Gastroesophageal sphincter (tissue), 4 donors: ENCODE data around the gene SMG5. TPM values are rescaled to one million over a fixed set of nuclear protein-coding genes. Genes with fewer than 3 reads are reported as not detected.

Experiments used
- ATAC-seq: fragments of 150-250 bp; one replicate; pipeline ENCODE4 v1.9.1; 2016; ENCODE audit warnings: mild to moderate bottlenecking, moderate library complexity
- H3K27ac ChIP-seq, 4 donors: fragments of 200-600 bp; sonication (generic) in 3 of 4; 1 replicate in 3 of 4; 2 replicates in 1 of 4; pipeline ENCODE4 v1.5.1; 2016 to 2019
- H3K27me3 ChIP-seq: fragments of 200-600 bp; sonication (generic); one replicate; pipeline ENCODE4 v1.5.1; 2019
- H3K36me3 ChIP-seq, 2 donors: fragments of 200-600 bp; sonication (generic); one replicate each; pipeline ENCODE4 v1.5.1; 2019; ENCODE audit warnings: control low read depth in 1 of 2
- H3K4me1 ChIP-seq, 3 donors: fragments of 200-600 bp; sonication (generic); 1 replicate in 2 of 3; 2 replicates in 1 of 3; pipeline ENCODE4 v1.5.1; 2016 to 2019; ENCODE audit warnings: control low read depth in 2 of 3
- H3K4me3 ChIP-seq, 2 donors: fragments of 200-600 bp; sonication (generic); one replicate each; pipeline ENCODE4 v1.5.1; 2019; ENCODE audit warnings: mild to moderate bottlenecking in 1 of 2, moderate library complexity in 1 of 2
- H3K9me3 ChIP-seq, 3 donors: fragments of 200-600 bp; sonication (generic); one replicate each; pipeline ENCODE4 v1.5.1; 2017 to 2019; ENCODE audit warnings: control low read depth in 2 of 3
- CTCF ChIP-seq, 4 experiments: fragments of 200-600 bp in 2 of 4; fragments of 450-650 bp in 2 of 4; sonication (generic) in 1 of 4; IDR thresholded peaks; one replicate each; pipeline ENCODE4 v1.5.1; 2017 to 2019; ENCODE audit warnings: antibody characterized with exemption in 4 of 4, mild to moderate bottlenecking in 2 of 4, moderate library complexity in 2 of 4
- EP300 ChIP-seq: sonication (generic); formaldehyde crosslinking; IDR thresholded peaks from one replicate; pipeline ENCODE4 v1.6.1; 2017; ENCODE audit warnings: antibody characterized with exemption, mild to moderate bottlenecking
- POLR2A ChIP-seq, 2 donors: fragments of 450-650 bp; IDR thresholded peaks; one replicate each; pipeline ENCODE4 v1.6.1; 2017; ENCODE audit warnings: antibody characterized with exemption in 2 of 2, mild to moderate bottlenecking in 2 of 2, moderate library complexity in 1 of 2
- POLR2AphosphoS5 ChIP-seq: sonication (generic); formaldehyde crosslinking; IDR thresholded peaks from one replicate; pipeline ENCODE4 v1.6.1; 2017; ENCODE audit warnings: antibody characterized with exemption
- WGBS, 2 donors: methylation state at CpG; one replicate each; pipeline ENCODE4 v1.1.5; 2018; ENCODE audit warnings: low coverage in 1 of 2; 5-methylcytosine and 5-hydroxymethylcytosine counted together
- total RNA-seq, 4 donors: library from RNA; depleted of rRNA; stranded (reverse); fragments of >200 nt; gene quantifications; one replicate each; pipeline ENCODE4 v1.1.0, GENCODE V29; 2016

Gene SMG5
- total RNA-seq, 4 donors from 2014 or later, result 60.2 to 106 (median 69.1) TPM

GRCh38 chr1:156211243-156211642 lies 71.4 kb downstream of the SMG5 start:
- H3K9me3 ChIP-seq, result no peaks in the 10 kb centered on the region
- TF ChIP-seq EP300 (no peak), POLR2A (IDR thresholded peaks at IDR 0.05) (no peak), CTCF (IDR thresholded peaks at IDR 0.05) (no peak), POLR2AphosphoS5 (no peak)
- 90 to 100% methylated on average over 2 of the region's 3 CpGs for WGBS, 2 donors
- peaks cover 0 to 58% of the 10 kb centered on the region in 2 donors for H3K36me3 ChIP-seq
- no peak for ATAC-seq
- peaks cover 0 to 32% (median 11%) of the 10 kb centered on the region in 3 donors for H3K4me1 ChIP-seq
- no peak overlapping the region for H3K27ac ChIP-seq
- no peaks in the 10 kb centered on the region for H3K27me3 ChIP-seq
- H3K4me3 ChIP-seq, result no peak overlapping the region

GRCh38 chr1:156204686-156205085 lies 77.9 kb downstream of the SMG5 start:
- Histone ChIP-seq H3K4me1 (peaks cover 0 to 14% (median 0%) of the 10 kb centered on the region in 3 donors), H3K27me3 (no peaks in the 10 kb centered on the region), H3K36me3 (peaks cover 0 to 76% of the 10 kb centered on the region in 2 donors), H3K9me3 (no peaks in the 10 kb centered on the region), H3K27ac (no peak overlapping the region), H3K4me3 (no peak overlapping the region)
- ATAC-seq, result no peak
- WGBS, 2 donors, result 89% methylated on average over 1 of the region's 3 CpGs
- TF ChIP-seq POLR2A (IDR thresholded peaks at IDR 0.05) (no peak), POLR2AphosphoS5 (no peak), EP300 (no peak), CTCF (IDR thresholded peaks at IDR 0.05) (no peak)

DNA sequence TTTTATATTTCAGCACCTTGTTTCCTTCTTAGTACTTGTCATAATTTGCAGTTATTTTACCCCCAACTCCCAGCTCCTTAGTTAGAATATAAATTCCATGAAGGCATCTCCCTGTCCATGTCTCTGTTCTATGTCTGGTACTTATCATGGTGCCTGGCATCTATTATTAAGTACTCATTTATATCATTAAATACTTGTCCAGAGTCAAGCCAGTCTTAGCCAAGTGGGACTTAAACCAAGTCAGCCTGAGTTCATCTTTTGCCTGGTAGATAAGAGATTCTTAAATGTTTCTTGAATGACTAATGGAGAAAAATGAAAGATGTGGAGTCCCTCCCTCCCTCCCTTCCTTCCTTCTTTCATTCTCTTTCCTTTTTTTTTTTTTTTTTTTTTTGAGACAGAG lies 79.3 kb downstream of the SMG5 start:
- Histone ChIP-seq H3K4me1 (peaks cover 0 to 14% (median 0%) of the 10 kb centered on the region in 3 donors), H3K9me3 (no peaks in the 10 kb centered on the region), H3K27ac (no peak overlapping the region), H3K27me3 (no peaks in the 10 kb centered on the region), H3K4me3 (no peak overlapping the region), H3K36me3 (peaks cover 0 to 70% of the 10 kb centered on the region in 2 donors)
- no peak for ATAC-seq
- TF ChIP-seq EP300 (no peak), POLR2AphosphoS5 (no peak), POLR2A (IDR thresholded peaks at IDR 0.05) (no peak), CTCF (IDR thresholded peaks at IDR 0.05) (no peak)

- Histone ChIP-seq H3K27ac (no peak overlapping the region), H3K4me3 (no peak overlapping the region), H3K27me3 (no peaks in the 10 kb centered on the region), H3K4me1 (peaks cover 0 to 41% (median 6%) of the 10 kb centered on the region in 3 donors), H3K9me3 (no peaks in the 10 kb centered on the region), H3K36me3 (peaks cover 0 to 51% of the 10 kb centered on the region in 2 donors)
- TF ChIP-seq CTCF (IDR thresholded peaks at IDR 0.05) (no peak), EP300 (no peak), POLR2AphosphoS5 (no peak), POLR2A (IDR thresholded peaks at IDR 0.05) (no peak)
- WGBS, 2 donors, result 97% methylated on average over 5 of the region's 8 CpGs; no CpG with 5 or more reads in 1 of the 2 donors
- no peak for ATAC-seq
Observed at GRCh38 chr1:156200044-156200443, 82.6 kb downstream of the SMG5 start.

Other genes starting within 250 kb of the SMG5 start
- gene UBQLN4, start 229.0 kb downstream of the SMG5 start, total RNA-seq, result 10 to 100 TPM; 19.6 to 29.6 (median 24.8) TPM
- 10 to 100 TPM; 66.8 to 79.3 (median 73.1) TPM for gene LAMTOR2, start 228.0 kb downstream of the SMG5 start, total RNA-seq
- 10 to 100 TPM in 1 of 4 donors, not detected in 3; 22.1 TPM for gene RAB25, start 221.7 kb downstream of the SMG5 start, total RNA-seq
- under 1 TPM; under 0.01 to 0.78 (median 0.52) TPM for gene MEX3A, start 200.4 kb downstream of the SMG5 start, total RNA-seq
- 100 to 1,000 TPM; 327 to 617 (median 519) TPM for gene LMNA, start 168.1 kb downstream of the SMG5 start, total RNA-seq
- gene SEMA4A, start 129.2 kb downstream of the SMG5 start, total RNA-seq, result 1 to 10 TPM; 1.7 to 7.5 (median 3.4) TPM
- gene SLC25A44, start 88.7 kb downstream of the SMG5 start, total RNA-seq, result 10 to 100 TPM in 3 of 4 donors, 1 to 10 TPM in 1; 9.4 to 17.0 (median 12.7) TPM
- gene PMF1, start 69.8 kb downstream of the SMG5 start, total RNA-seq, result 10 to 100 TPM; 49.3 to 58.9 (median 51.8) TPM
- gene BGLAP, start 40.6 kb downstream of the SMG5 start, total RNA-seq, result under 1 TPM in 1 of 4 donors, not detected in 3; 0.54 TPM
- 1 to 10 TPM; 1.2 to 3.4 (median 1.6) TPM for gene PAQR6, start 34.8 kb downstream of the SMG5 start, total RNA-seq
- gene TMEM79, start 1.5 kb upstream of the SMG5 start, total RNA-seq, result 1 to 10 TPM; 1.6 to 4.7 (median 3.2) TPM
- gene GLMP, start 12.9 kb upstream of the SMG5 start, total RNA-seq, result 10 to 100 TPM; 31.9 to 53.0 (median 38.6) TPM
- gene VHLL, start 16.5 kb upstream of the SMG5 start, total RNA-seq, result not detected
- gene CCT3, start 55.5 kb upstream of the SMG5 start, total RNA-seq, result 100 to 1,000 TPM; 189 to 224 (median 209) TPM
- not detected for gene TSACC, start 55.7 kb upstream of the SMG5 start, total RNA-seq
- not detected for gene RHBG, start 86.4 kb upstream of the SMG5 start, total RNA-seq
- gene MEF2D, start 217.9 kb upstream of the SMG5 start, total RNA-seq, result 10 to 100 TPM; 49.0 to 94.3 (median 67.1) TPM